ENCODE data around the gene CLDN14. TPM values are rescaled to one million over a fixed set of nuclear protein-coding genes. Genes with fewer than 3 reads are reported as not detected.
A peak's percentile ranks its signal among the peaks of the same experiment; 100 is the strongest.

CLDN14 gene
- total RNA-seq, 1 donor from 2014 or later = 1.6 TPM

GRCh38 chr21:36471254-36471723 is 8.6 kb downstream of the CLDN14 start:
- DNase-seq (ENCODE audit: low read depth) = peak; percentile 59

GRCh38 chr21:36470294-36470693 is 9.6 kb downstream of the CLDN14 start:
- no peak for DNase-seq (ENCODE audit: low read depth)

GRCh38 chr21:36466061-36466511 is 13.8 kb downstream of the CLDN14 start:
- DNase-seq (ENCODE audit: low read depth) = no peak

GRCh38 chr21:36465478-36465877 is 14.4 kb downstream of the CLDN14 start:
- no peak for DNase-seq (ENCODE audit: low read depth)

- DNase-seq (ENCODE audit: low read depth) = no peak
These were observed 15.3 kb downstream of the CLDN14 start for GRCh38 chr21:36464590-36464989.

- no peak for DNase-seq (ENCODE audit: low read depth)
These were observed 15.9 kb downstream of the CLDN14 start for GRCh38 chr21:36463991-36464390.

GRCh38 chr21:36463204-36463603 is 16.7 kb downstream of the CLDN14 start:
- DNase-seq (ENCODE audit: low read depth) = no peak

GRCh38 chr21:36461918-36462486 is 17.9 kb downstream of the CLDN14 start:
- DNase-seq (ENCODE audit: low read depth) = peak; percentile 94

GRCh38 chr21:36461277-36461917 is 18.5 kb downstream of the CLDN14 start:
- DNase-seq (ENCODE audit: low read depth) = no peak

GRCh38 chr21:36460866-36461265 is 19.1 kb downstream of the CLDN14 start:
- no peak for DNase-seq (ENCODE audit: low read depth)

- no peak for DNase-seq (ENCODE audit: low read depth)
These were observed 20.8 kb downstream of the CLDN14 start for GRCh38 chr21:36459098-36459497.

GRCh38 chr21:36456729-36457414 is 23.1 kb downstream of the CLDN14 start:
- DNase-seq (ENCODE audit: low read depth) = peak; percentile 60

GRCh38 chr21:36454706-36455105 is 25.2 kb downstream of the CLDN14 start:
- no peak for DNase-seq (ENCODE audit: low read depth)

GRCh38 chr21:36454093-36454531 is 25.8 kb downstream of the CLDN14 start:
- peak; percentile 93 for DNase-seq (ENCODE audit: low read depth)

GRCh38 chr21:36452281-36452825 is 27.6 kb downstream of the CLDN14 start:
- no peak for DNase-seq (ENCODE audit: low read depth)

GRCh38 chr21:36451506-36451905 is 28.4 kb downstream of the CLDN14 start:
- DNase-seq (ENCODE audit: low read depth) = no peak

GRCh38 chr21:36450511-36450910 is 29.4 kb downstream of the CLDN14 start:
- DNase-seq (ENCODE audit: low read depth) = no peak

GRCh38 chr21:36446301-36446700 is 33.6 kb downstream of the CLDN14 start:
- no peak for DNase-seq (ENCODE audit: low read depth)

GRCh38 chr21:36441715-36442114 is 38.2 kb downstream of the CLDN14 start:
- no peak for DNase-seq (ENCODE audit: low read depth)

- DNase-seq (ENCODE audit: low read depth) = no peak
These were observed 42.2 kb downstream of the CLDN14 start for GRCh38 chr21:36437745-36438128.

GRCh38 chr21:36436829-36437744 is 42.8 kb downstream of the CLDN14 start:
- no peak for DNase-seq (ENCODE audit: low read depth)

GRCh38 chr21:36434144-36434543 is 45.8 kb downstream of the CLDN14 start:
- no peak for DNase-seq (ENCODE audit: low read depth)
